Skeletal muscle satellite cell (primary cell): ENCODE results near the gene CFAP43.
A peak's percentile ranks its signal among the peaks of the same experiment; 100 is the strongest.

Source experiments
- H3K27me3 ChIP-seq: 2 replicates; pipeline ENCODE4 v1.7.0; 2013; ENCODE audit warnings: low read length; ENCODE audit not compliant: control insufficient read depth, insufficient read depth
- H3K36me3 ChIP-seq: 2 replicates; pipeline ENCODE4 v1.7.0; 2013; ENCODE audit warnings: mild to moderate bottlenecking, control low read depth, low read length; ENCODE audit not compliant: insufficient read depth
- H3K4me1 ChIP-seq: 2 replicates; pipeline ENCODE4 v1.7.0; 2013; ENCODE audit warnings: low read length; ENCODE audit not compliant: control insufficient read depth, insufficient read depth
- H3K4me2 ChIP-seq: 2 replicates; pipeline ENCODE4 v1.7.0; 2013; ENCODE audit warnings: mild to moderate bottlenecking, low read length
- H3K4me3 ChIP-seq: 2 replicates; pipeline ENCODE4 v1.7.0; 2013; ENCODE audit warnings: low read length
- H3K9ac ChIP-seq: 2 replicates; pipeline ENCODE4 v1.7.0; 2013; ENCODE audit warnings: mild to moderate bottlenecking, low read depth, low read length, moderate library complexity
- H3K9me3 ChIP-seq: replicated peaks from 2 replicates; pipeline ENCODE4 v1.7.0; 2013; ENCODE audit warnings: mild to moderate bottlenecking, control low read depth, low read length

CFAP43 gene

DNA sequence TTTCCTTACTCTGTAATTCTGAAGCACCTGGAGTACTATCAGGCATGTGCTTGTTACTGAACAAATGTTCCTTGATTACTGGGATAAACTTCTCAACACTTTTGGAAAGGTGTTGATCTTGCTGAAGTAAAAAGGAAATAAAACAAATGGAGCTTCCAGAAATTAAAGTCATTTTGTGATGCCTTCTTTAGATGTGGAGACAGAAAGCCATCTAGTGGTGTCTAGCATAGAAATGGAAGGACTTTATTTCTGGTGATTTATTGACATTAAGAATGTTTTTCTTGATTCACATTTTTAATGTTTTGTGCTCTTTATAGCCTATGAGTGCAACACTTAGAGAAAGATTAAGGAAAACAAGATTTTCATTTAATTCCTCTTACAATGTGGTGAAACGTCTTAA is 108.8 kb downstream of the CFAP43 start:
- H3K9ac ChIP-seq, result no peak overlapping the region
- no peak overlapping the region for H3K4me2 ChIP-seq
- H3K9me3 ChIP-seq, result no peaks in the 10 kb centered on the region
- no peak overlapping the region for H3K4me3 ChIP-seq
- peaks cover 20% of the 10 kb centered on the region for H3K4me1 ChIP-seq
- no peaks in the 10 kb centered on the region for H3K27me3 ChIP-seq
- H3K36me3 ChIP-seq, result no peaks in the 10 kb centered on the region

DNA sequence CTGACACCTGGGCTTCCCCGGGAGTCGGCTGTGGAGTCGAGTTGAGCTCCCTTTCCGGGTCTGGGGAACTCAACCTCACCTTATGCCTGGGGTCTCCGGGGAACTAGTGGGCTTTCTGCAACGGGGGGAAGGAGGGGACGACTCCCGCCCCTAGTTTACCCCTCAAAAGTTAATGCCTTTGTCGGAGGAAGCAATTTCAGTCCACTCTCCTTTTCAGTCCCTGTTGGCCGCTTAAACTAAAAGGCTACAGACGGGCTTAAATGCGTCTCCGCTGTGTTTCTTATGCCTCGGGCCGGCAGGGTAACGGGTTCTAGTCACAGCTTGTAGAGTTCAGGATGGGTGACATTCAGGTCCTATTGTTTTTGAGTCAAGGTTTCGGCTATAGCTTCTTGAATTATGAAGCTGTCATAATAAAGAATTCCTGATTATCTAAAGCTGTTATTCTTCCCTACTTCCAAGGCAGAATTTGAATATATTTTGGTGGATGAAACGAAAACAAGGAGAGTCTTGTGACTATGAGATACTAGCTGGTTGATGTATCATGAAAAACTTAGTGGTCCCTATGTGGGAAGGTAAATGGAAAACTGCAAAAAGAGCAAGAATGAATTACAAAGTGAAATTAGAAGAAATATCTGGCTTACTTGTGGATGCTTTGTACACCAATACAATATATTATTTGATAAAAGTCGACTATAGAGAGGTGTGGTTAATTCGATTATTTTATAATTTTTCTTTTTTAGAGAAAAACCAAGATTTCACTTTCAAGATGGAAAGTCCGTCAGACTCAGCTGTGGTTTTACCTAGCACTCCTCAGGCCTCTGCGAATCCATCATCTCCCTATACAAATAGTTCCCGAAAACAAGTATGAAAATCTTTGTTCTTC is 109.7 kb downstream of the CFAP43 start:
- Histone ChIP-seq H3K9ac (peak overlapping the region; percentile 85), H3K27me3 (no peaks in the 10 kb centered on the region), H3K4me3 (peak overlapping the region; percentile 81), H3K4me2 (peak overlapping the region; percentile 83), H3K9me3 (no peaks in the 10 kb centered on the region), H3K4me1 (peaks cover 19% of the 10 kb centered on the region), H3K36me3 (no peaks in the 10 kb centered on the region)

DNA sequence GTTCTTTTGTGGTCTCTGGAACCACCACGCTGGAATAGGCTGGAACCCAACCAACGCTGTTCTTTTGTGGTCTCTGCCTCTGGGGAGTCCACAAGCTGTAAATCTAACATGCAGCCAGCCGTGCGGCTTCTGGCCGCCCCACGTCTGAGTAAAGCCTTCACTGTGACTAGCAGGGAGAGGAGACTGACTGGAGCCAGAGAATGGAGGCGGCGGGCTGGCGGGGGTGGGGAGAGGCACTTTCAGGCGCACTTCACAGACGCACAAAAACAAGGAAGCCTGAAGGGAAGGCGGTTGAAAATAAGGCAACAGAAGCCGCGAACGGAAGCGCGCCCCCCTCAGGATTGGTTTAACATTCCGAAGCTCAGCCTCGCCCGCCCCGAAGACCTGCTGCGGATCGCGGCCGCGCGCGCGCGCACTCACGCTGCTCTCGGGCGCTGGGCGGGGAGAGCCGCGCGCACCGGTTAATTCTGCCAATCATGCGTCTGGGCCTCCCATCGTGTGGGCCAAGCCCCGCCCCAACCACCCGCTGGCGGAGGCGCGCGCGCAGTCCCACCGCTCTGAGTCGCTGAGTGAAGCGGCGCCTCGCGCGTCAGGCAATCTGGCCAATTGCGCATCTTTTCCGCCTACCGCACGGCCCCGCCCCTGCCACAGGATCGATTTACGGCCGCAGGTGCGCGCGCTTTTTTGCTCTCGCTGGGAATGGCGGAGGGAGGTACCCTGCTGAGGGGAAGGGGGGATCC is 110.5 kb downstream of the CFAP43 start, which contains the start of gene SFR1:
Gene SFR1 (plus strand): TSS at position 687 of the 740 bp plus-strand sequence. CDS start 13 bp downstream, at position 700.
- Histone ChIP-seq H3K9me3 (no peaks in the 10 kb centered on the region), H3K4me1 (peaks cover 19% of the 10 kb centered on the region), H3K36me3 (no peaks in the 10 kb centered on the region), H3K9ac (peak within 1 kb of the TSS; percentile 95), H3K4me2 (peak within 1 kb of the TSS; percentile 97), H3K27me3 (no peaks in the 10 kb centered on the region), H3K4me3 (peak within 1 kb of the TSS; percentile 81)

DNA sequence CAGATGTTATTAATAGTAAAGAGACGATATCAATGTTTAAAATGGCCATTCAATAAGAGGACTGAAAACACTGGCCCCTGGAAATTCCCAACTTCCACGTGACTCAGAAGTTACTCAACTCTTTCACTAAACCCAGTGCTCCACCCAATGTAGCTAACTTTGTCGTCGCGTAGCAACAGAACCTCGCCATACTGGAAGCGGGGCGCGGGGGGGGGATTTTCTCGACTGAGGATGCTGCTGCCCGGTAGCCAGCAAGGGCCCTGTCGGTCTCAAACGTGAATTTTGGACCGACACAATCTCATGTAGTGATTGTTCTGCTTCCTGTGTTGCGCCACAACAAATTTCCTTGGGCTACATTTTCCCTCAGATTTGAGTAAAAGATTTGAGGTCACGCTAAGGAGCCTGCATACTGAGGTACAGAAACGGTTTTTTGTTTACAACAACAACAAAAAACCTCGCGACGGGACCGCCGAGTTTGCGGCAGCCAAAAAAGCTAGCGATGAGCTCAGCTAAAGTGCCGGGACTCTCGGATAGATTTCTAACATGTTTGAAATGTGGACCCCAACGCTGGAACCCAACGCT is 111.2 kb downstream of the CFAP43 start:
- Histone ChIP-seq H3K27me3 (no peaks in the 10 kb centered on the region), H3K9me3 (no peaks in the 10 kb centered on the region), H3K4me2 (peak overlapping the region; percentile 97), H3K4me3 (peak overlapping the region; percentile 72), H3K36me3 (no peaks in the 10 kb centered on the region), H3K9ac (peak overlapping the region; percentile 95), H3K4me1 (peaks cover 19% of the 10 kb centered on the region)

DNA sequence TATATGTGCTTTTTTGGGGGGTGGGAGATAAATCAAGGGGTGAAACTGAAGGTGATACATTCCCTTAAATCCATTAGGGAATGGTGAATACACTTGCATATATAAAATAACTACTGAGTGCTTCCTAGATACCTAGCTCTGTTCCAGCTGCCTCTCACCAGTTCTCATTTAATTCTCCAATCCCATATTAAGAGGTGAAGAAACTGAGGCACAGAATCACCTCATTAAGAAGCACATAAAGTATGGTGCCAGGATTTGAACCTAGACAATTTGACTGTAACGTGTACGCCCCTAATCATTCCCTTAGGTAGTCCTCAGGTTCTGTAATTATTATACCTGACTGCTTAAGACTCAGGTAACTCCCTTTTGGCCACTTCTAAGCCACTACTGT is 111.7 kb downstream of the CFAP43 start:
- Histone ChIP-seq H3K4me2 (peak overlapping the region; percentile 97), H3K27me3 (no peaks in the 10 kb centered on the region), H3K36me3 (no peaks in the 10 kb centered on the region), H3K4me1 (peaks cover 19% of the 10 kb centered on the region), H3K9ac (peak overlapping the region; percentile 95), H3K9me3 (no peaks in the 10 kb centered on the region), H3K4me3 (peak overlapping the region; percentile 72)

DNA sequence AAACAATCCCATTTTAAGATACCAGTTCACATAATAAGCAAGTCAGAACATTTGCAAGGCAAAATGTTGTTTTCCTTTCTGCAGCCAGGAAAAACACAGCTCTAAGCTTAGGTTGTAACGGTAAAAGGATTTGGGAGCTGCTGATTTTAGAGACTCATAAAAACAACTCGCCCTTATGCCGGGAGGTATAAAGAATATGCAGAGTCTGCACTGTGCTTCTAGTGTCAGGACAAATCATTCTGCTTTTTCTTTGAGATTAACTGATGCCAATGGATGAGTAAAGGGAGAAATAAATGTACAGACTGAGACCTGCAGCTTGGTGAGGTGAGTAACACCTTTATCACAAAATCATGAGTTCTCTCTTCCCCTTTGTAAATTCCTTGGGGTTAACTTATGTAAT is 112.2 kb downstream of the CFAP43 start:
- H3K4me1 ChIP-seq, result peaks cover 19% of the 10 kb centered on the region
- peak overlapping the region; percentile 97 for H3K4me2 ChIP-seq
- no peaks in the 10 kb centered on the region for H3K27me3 ChIP-seq
- H3K36me3 ChIP-seq, result no peaks in the 10 kb centered on the region
- H3K9ac ChIP-seq, result peak overlapping the region; percentile 95
- no peaks in the 10 kb centered on the region for H3K9me3 ChIP-seq
- H3K4me3 ChIP-seq, result no peak overlapping the region

DNA sequence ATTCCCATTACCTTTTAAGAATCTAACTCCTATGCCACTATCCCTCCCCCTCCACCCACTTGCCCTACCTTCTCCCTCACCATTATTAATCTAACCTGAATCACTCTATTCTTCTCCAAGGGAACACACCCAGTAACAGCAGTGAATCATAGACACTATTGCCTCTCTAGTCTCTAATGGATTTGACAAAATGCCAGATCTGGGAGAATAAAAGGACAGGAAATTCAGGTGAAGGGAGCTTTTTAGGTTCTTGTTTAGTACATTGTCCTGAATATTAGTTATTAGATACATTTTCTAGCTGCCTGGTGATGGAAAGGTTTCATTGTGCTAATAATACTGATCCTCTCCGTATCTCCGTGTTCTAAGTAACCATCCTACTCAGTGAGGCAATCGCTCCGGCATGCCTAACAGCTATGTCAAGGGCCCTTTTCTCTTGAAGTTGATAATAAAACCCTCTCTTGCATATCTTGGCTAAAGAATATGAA is 114.3 kb downstream of the CFAP43 start:
- H3K27me3 ChIP-seq, result no peaks in the 10 kb centered on the region
- no peaks in the 10 kb centered on the region for H3K36me3 ChIP-seq
- peaks cover 19% of the 10 kb centered on the region for H3K4me1 ChIP-seq
- H3K4me2 ChIP-seq, result no peak overlapping the region
- H3K4me3 ChIP-seq, result no peak overlapping the region
- no peaks in the 10 kb centered on the region for H3K9me3 ChIP-seq
- no peak overlapping the region for H3K9ac ChIP-seq

DNA sequence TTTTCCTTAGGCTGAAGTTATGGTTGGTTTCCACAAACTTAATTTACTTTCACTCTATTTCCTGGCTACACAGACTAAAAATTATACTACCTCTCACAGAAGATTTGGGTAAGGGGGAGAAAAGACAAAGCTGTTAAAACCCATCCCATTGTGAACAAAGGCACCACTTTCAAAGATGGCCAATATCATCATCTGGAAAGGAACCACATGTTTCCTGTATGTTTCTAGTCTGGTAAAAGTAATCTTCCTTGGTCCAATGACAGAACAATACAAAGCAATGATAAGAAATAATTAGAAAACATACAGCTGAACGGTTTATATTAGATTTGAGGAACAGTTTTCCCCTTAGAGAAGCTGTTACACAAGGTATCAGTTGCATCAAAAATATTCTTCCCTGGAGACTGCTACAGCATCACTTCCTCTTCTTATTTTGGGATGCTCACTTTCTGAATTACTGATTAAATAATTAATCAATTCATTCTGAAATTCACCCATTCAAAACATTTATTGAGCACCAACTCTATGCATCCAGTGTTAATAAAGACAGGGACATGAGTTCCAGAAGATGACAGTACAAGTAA is 118.7 kb downstream of the CFAP43 start:
- H3K4me2 ChIP-seq, result no peak overlapping the region
- no peaks in the 10 kb centered on the region for H3K27me3 ChIP-seq
- H3K9ac ChIP-seq, result no peak overlapping the region
- no peaks in the 10 kb centered on the region for H3K36me3 ChIP-seq
- peaks cover 15% of the 10 kb centered on the region for H3K4me1 ChIP-seq
- H3K4me3 ChIP-seq, result no peak overlapping the region
- H3K9me3 ChIP-seq, result no peaks in the 10 kb centered on the region

DNA sequence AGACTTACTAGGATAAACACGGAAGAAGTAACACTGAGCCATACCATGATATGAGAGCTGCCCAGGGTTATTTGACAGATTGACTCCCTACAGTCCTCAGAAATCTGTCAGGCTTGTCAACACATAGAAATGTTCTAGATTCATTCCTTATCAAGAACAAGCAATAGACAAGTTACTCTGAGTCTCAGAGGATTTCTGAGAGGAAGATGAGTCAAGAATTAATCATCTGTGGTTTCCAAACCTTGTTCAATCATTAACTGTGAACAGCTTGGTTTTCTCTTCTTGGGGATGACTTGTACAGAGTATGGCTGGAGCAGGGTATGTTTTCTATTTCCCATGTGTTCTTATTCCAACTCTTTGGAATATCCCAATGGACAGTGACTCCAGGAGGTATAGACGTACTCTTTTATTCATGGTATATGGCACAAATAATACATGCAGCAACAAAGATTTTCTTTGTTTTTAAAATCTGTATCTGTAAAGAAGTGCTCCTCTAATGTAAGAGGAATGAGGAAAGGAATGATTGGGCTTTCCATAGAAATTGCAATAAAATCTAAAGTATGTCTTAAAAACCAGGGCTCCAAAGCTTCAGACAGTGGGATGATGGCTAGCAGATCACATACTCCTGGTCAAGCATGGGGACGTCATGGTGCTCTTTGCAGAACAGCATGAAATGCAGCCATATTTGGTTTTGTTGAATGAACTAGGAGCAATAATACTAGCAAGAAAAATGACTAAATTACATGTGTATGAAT is 122.1 kb downstream of the CFAP43 start:
- Histone ChIP-seq H3K27me3 (no peaks in the 10 kb centered on the region), H3K4me3 (no peak overlapping the region), H3K9me3 (no peaks in the 10 kb centered on the region), H3K36me3 (no peaks in the 10 kb centered on the region), H3K4me1 (peaks cover 11% of the 10 kb centered on the region), H3K9ac (no peak overlapping the region), H3K4me2 (peak overlapping the region; percentile 54)

DNA sequence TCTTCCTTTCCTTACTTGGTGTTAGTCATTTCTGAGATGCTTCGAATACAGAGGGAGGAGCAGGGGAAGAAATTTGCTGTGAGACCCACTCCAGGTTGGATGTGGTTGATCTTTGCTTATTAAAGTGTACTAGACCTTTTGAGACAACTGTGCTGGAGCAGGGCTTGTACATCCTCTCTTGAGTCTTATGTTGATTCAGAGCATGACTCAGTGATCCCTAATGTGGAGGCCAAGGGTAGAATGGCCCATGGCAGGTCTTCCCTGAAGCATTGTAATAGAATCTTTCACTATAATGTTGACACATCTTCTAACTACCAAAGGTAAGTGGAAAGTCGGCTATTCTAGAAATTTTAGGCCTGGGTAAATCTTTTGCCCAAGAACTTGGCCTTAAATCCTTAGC is 127.2 kb downstream of the CFAP43 start:
- Histone ChIP-seq H3K27me3 (no peaks in the 10 kb centered on the region), H3K4me2 (no peak overlapping the region), H3K9me3 (no peaks in the 10 kb centered on the region), H3K36me3 (no peaks in the 10 kb centered on the region), H3K9ac (no peak overlapping the region), H3K4me1 (peaks cover 12% of the 10 kb centered on the region), H3K4me3 (no peak overlapping the region)
